ENCODE results near the gene IL6R.
A peak's percentile ranks its signal among the peaks of the same experiment; 100 is the strongest.
"Not testable (repeated sequence)": the region's sequence is repeated elsewhere in the genome, so short reads cannot be mapped to it uniquely, and the experiment has no call there.

The IL6R gene

DNA sequence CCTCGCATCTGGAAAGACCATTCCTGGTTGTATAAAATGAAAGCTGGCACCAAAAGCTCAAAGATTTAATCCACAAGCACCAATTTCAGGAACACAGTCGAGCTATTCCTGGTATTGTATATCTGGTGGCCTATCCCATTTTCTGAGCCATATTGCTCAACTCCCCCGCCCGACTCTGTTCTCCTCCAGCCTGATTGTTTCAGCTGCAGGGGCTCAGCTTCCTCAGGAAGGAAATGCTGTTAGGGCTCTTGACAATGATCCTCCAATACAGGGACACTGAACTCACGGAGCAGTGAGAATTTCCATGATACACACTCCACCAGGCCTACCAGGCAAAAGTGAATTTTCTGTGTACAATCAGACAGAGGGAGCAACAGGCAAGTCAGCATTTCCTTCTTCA, 80.0 kb downstream of the IL6R start:
- no peak for DNase-seq

DNA sequence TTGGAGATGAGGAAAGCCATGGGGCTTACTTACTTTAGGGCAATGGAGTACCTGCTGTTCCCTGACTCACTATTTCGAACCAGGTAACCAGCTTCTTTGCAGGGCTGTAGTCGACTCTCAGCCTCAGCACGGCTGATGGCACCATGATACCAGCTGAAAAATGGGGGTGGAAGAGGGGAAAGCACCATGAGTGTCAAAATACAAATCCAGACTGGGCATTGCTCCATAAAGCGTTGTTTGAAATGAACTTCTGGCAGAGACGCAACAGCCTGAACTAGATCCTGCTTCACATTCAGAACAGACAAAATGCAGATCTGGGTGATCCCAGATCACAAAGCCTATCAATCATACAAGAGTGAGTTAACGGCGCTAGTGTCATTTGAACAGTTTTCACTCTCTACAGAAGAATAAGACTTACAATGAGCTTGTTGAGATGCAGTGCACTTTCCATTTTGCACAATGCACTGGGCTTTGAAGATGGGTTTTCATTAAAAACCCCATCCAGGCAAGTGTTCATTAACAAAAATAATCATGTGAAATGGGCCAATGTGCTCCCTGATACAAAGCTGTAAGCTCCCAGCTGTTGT, 80.9 kb downstream of the IL6R start:
- DNase-seq: no peak

DNA sequence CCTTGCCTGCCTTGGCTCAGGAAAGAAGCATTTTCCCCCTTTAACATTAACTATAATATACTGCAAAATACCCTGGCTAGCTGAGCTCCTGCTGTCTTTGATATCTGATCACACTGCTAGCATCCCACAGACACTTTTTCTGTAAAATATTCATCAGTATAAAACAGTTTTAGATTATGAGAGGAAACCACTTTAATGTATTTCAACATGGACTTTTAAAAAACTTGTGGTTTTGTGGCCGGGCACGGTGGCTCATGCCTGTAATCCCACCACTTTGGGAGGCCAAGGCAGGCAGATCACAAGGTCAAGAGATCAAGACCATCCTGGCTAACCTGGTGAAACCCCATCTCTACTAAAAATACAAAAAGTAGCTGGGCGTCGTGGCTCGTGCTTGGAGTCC, 81.6 kb downstream of the IL6R start:
- not testable (repeated sequence) for DNase-seq

- DNase-seq: no peak
Measured at GRCh38 chr1:154488922-154489321, 83.8 kb downstream of the IL6R start.

GRCh38 chr1:154489695-154490274, 84.6 kb downstream of the IL6R start:
- DNase-seq: no peak

DNA sequence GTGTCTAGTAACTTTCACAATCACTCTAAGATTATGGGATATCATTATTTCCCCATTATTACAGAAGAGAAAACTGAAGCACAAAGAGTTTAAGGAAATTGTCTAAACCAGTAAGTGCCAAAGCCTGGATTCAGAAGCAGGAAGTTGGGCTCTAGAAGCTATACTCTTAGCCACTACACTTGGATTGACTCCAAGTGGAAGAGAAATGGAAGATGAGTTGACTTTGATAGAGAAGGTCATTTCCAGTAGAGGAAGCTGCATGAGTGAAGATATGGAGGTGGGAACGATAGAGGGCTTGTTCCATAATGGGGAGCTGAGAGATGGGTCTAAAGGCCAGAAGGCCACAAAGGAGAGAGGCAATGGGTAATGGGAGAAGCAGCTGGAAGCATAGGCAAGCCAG, 85.2 kb downstream of the IL6R start:
- no peak for DNase-seq

- DNase-seq: no peak
Measured at GRCh38 chr1:154492115-154492514, 87.0 kb downstream of the IL6R start.

GRCh38 chr1:154493276-154493675, 88.1 kb downstream of the IL6R start:
- peak; percentile 11 for DNase-seq

GRCh38 chr1:154495496-154496273, 90.5 kb downstream of the IL6R start:
- no peak for DNase-seq

DNA sequence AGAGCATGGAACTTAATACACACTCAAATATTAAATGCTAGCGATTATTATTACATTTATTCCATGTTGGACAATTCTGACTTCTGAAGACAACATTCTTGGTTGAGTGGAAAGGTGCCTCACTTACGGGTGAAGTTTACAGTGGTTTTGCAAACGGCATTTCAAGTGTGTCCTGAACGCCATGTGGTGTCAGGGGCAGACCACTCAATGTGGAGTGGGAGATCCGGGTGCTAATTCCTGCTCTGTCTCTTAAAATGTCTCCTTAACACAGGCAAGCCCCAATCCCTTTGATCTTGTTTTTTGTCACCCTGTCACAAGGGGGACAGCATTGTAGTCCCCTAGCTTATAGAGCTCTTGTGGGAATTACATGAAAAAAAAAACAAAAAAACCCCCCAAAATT, 91.2 kb downstream of the IL6R start:
- DNase-seq: no peak

DNA sequence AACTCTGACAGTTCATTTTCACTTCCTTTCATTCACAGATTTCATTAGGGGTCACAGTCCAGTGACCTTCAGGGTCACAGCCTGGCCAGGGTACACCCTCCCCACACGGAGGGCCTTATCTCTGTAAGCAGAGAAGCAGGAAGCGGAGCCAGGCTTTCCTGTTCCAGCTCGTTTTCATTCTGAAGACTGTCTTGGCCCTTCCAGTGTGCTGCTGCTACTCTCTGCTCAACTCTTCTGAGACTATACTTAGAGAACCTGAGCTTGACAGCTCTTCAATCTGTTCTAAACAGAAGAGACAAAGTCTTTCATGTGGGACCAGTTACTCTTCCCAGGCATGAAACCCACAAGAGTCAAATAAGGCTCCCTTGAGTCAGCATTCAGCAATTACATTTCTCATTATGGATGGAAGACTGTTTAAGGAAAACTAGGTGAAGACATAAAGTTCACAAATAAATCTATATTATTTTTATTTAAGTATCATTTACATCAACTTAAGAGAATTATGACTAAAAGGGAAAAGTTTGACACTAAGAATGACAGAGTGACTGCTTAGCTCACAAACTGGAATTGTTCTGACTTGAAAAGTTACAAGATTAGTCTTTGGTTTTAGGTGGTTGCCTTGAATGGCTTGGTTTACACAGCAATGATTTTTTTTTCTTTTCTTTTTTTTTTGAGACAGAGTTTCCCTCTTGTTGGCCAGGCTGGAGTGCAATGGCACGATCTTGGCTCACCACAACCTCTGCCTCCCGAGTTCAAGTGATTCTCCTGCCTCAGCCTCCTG, 92.1 kb downstream of the IL6R start:
- DNase-seq: peak; percentile 15

DNA sequence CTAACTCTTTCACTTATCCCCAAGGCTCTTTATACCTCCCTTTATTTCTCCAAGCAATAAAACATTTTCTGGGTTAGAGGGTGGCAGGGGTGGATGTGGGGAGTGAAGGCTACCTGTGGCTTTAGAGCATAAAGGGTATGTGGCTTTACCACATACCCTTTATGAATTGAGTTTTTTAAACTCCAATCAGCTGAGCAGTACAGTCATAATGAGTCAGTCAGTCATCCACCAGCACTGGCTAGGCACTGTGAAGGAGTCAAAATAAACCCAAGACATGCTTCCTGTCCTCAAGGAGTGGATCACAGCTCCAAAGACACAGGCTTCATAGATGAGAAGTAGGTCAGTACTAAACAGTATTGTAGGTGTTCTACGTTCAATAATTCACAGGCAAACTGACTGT, 94.3 kb downstream of the IL6R start:
- peak; percentile 15 for DNase-seq

GRCh38 chr1:154500533-154500932, 95.4 kb downstream of the IL6R start:
- no peak for DNase-seq

DNA sequence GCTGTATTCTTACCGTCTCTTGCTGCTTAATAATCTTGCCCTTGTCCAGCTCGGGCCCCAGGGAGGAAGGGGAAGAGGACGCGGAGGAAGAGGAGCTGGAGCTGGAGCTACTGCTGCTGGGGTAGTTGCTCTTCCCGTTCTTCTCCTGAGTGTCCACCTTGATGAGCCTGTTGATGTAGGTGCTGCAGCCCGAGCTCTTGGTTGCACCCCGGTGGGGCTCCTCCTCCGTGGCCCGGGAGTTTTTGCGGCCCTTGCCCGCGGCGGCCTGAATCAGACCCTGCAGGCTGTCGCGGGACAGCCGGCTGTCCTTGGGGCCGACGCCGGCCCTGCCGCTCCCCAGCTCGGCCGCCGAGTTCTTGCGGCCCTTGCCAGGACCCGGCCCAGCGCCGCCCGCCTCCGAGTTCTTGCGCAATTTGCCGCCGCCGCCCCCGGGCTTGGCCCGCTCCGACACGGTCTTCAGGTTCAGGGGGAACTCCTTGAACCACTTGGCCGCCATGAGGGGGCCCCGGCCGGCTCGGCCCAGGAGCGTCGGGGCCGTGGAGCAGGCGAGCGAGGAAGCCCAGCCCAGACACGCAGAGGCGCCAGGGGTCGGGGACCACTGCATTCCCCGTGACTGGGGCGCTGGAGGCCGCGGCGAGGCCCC, 96.4 kb downstream of the IL6R start:
- DNase-seq: peak; percentile 7

- peak; percentile 20 for DNase-seq
Measured at GRCh38 chr1:154502066-154502743, 97.1 kb downstream of the IL6R start, which contains the start of the genes SHE and TDRD10. Gene SHE (minus strand): TSS chr1:154502412. CDS start chr1:154502026, 386 bp downstream. Gene TDRD10 (plus strand): TSS chr1:154502219. CDS start chr1:154506904, 4,685 bp downstream.

DNA sequence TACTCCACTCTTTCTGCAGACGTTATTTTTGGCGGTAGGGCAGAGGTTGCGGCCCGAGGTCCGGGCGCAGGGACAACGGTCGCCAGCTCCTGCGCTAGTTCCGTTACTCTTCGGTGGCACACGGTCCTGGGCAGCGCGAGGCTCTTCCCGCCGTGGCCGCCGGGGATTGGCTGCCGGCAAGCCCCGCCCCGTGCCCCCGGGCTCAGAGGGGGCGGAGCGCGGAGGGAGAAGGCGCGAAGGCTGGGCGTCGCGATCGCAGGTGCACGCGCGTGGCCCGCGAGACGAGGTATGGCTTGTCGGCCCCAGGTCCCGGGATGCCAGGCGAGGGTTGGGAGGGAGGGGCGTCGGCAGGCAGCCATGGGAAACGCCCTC, 97.6 kb downstream of the IL6R start:
- DNase-seq: peak; percentile 13

- no peak for DNase-seq
Measured at GRCh38 chr1:154503898-154504297, 98.8 kb downstream of the IL6R start.

DNA sequence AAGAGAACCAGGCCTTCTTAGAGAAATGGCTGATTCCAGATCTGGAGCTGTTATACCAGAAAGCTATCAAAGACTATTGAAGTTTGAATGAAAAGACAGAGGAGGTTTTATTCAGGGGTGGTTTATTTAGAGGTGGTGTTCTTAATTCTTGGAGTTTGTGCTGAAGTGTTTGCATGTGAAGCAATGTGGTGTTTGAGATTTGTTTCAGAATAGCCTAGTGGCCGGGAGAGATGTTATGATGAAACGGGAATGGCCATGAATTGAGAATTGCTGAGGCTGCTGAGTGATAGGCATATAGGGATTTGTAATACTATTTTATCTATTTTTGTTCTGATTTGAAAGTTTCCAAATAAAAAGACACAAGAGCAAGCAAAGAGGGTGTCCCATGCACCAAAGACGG, 107.6 kb downstream of the IL6R start:
- DNase-seq: no peak

DNA sequence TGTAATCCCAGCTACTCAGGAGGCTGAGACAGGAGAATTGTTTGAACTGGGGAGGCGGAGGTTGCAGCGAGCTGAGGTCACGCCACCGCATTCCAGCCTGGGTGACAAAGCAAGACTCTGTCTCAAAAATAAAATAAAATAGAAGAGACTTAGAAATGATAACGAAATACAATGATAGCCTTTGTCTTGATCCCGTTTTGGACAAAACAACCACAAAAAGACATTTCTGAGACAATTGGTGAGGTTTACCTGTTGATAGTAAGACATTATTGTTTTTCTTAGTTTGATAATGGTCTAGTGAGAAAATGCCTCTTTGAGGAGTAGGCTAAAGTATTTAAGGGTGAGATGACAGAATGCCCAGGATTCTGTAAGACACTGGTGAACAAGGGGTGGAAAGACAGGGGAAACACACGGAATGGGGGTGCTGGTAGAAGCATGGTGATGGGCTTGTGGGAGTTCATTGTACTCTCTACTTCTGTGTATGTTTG, 109.0 kb downstream of the IL6R start:
- no peak for DNase-seq

DNA sequence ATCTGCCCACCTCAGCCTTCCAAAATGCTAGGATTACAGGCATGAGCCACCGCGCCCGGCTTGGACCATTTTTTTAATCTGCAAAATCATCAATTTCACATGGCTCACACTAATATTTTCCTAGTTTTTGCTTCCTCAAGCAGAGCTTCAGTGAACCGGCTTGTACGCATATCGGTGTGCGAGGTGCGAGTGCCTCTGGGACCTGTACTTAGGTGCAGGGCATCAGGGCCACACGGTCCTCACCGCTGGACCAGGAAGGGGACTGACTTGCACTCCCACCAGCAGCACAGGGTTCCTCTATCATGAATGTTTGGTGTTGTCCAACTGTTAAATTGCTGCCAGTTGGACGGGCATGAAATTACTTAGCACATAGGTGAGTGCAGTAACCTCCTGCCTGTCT, 112.5 kb downstream of the IL6R start:
- no peak for DNase-seq
